Neural cell (in vitro differentiated cells): ENCODE measurements around the gene GPC1. TPM values are rescaled to one million over a fixed set of nuclear protein-coding genes. Genes with fewer than 3 reads are reported as not detected.

Experiments used
- H2AFZ ChIP-seq: fragments of 200-600, 300-800 bp; sonication (generic), shearing (Covaris generic); 2 replicates; pipeline ENCODE4 v1.6.0; 2014; ENCODE audit warnings: low read depth, mild to moderate bottlenecking, antibody characterized with exemption, low read length, moderate library complexity
- H3F3A ChIP-seq: fragments of 200-600 bp; shearing (Covaris generic); 2 replicates; pipeline ENCODE4 v1.6.1; 2016; ENCODE audit warnings: mild to moderate bottlenecking, moderate library complexity, mixed read lengths, antibody characterized with exemption, low read length; ENCODE audit not compliant: insufficient read depth, poor library complexity, severe bottlenecking
- H3K27ac ChIP-seq: fragments of 200-600, 300-800 bp; sonication (generic), shearing (Covaris generic); 2 replicates; pipeline ENCODE4 v1.5.1; 2014; ENCODE audit warnings: mild to moderate bottlenecking, low read length, moderate library complexity
- H3K27me3 ChIP-seq: fragments of 300-800, 200-600 bp; sonication (generic), shearing (Covaris generic); 2 replicates; pipeline ENCODE4 v1.6.0; 2014; ENCODE audit warnings: mild to moderate bottlenecking, low read depth, low read length, moderate library complexity; ENCODE audit not compliant: insufficient read depth
- H3K36me3 ChIP-seq: fragments of 300-800, 200-600 bp; sonication (generic), shearing (Covaris generic); 2 replicates; pipeline ENCODE4 v1.5.1; 2014; ENCODE audit warnings: mild to moderate bottlenecking, antibody characterized with exemption, low read length, moderate library complexity; ENCODE audit not compliant: insufficient read depth
- H3K4me2 ChIP-seq: fragments of 300-800, 200-600 bp; sonication (generic), shearing (Covaris generic); 2 replicates; pipeline ENCODE4 v1.6.0; 2014; ENCODE audit warnings: mild to moderate bottlenecking, low read length
- H3K4me3 ChIP-seq: fragments of 300-800, 200-600 bp; sonication (generic), shearing (Covaris generic); 2 replicates; pipeline ENCODE4 v1.5.1; 2014; ENCODE audit warnings: mild to moderate bottlenecking, low read length, moderate library complexity
- H3K79me2 ChIP-seq: fragments of 200-600 bp; shearing (Covaris generic); replicated peaks from 2 replicates; pipeline ENCODE4 v1.6.0; 2014; ENCODE audit warnings: mild to moderate bottlenecking, low read length, moderate library complexity; ENCODE audit not compliant: insufficient read depth
- H3K9ac ChIP-seq: fragments of 300-800, 200-600 bp; sonication (generic), shearing (Covaris generic); 2 replicates; pipeline ENCODE4 v1.6.1; 2016; ENCODE audit warnings: mild to moderate bottlenecking, low read length, mixed read lengths
- H3K9me2 ChIP-seq: fragments of 200-600 bp; shearing (Covaris generic); 2 replicates; pipeline ENCODE4 v1.6.1; 2016; ENCODE audit warnings: mild to moderate bottlenecking, low read length, mixed read lengths; ENCODE audit not compliant: insufficient read depth
- H3K9me3 ChIP-seq: fragments of 200-600, 300-800 bp; sonication (generic), shearing (Covaris generic); 2 replicates; pipeline ENCODE4 v1.6.1; 2016; ENCODE audit warnings: mild to moderate bottlenecking, mixed run types, low read length, moderate library complexity, mixed read lengths
- H4K20me1 ChIP-seq: fragments of 200-600 bp; shearing (Covaris generic); 2 replicates; pipeline ENCODE4 v1.6.1; 2016; ENCODE audit warnings: mild to moderate bottlenecking, mixed run types; ENCODE audit not compliant: insufficient read depth
- EP300 ChIP-seq: fragments of 450-650 bp; conservative IDR thresholded peaks from 2 replicates; pipeline ENCODE4 v1.6.1; 2014; ENCODE audit warnings: antibody characterized with exemption, mild to moderate bottlenecking, moderate library complexity; ENCODE audit not compliant: poor library complexity, severe bottlenecking
- EZH2 ChIP-seq: fragments of 200-600, 300-800 bp; shearing (Covaris generic), sonication (generic); IDR thresholded peaks from 2 replicates; pipeline ENCODE4 v1.6.1; 2014; ENCODE audit warnings: antibody characterized with exemption, low read length, borderline replicate concordance, mild to moderate bottlenecking; ENCODE audit not compliant: insufficient read depth, poor library complexity, severe bottlenecking
- MXI1 ChIP-seq: fragments of 450-650 bp; conservative IDR thresholded peaks from 2 replicates; pipeline ENCODE4 v1.6.1; 2014; ENCODE audit warnings: antibody characterized with exemption, mild to moderate bottlenecking; ENCODE audit not compliant: poor library complexity, severe bottlenecking
- POLR2AphosphoS5 ChIP-seq: IDR thresholded peaks from 2 replicates; pipeline ENCODE4 v1.6.1; 2012
- RAD21 ChIP-seq: fragments of 450-650 bp; conservative IDR thresholded peaks from 2 replicates; pipeline ENCODE4 v1.6.1; 2014; ENCODE audit warnings: antibody characterized with exemption, mild to moderate bottlenecking, moderate library complexity
- SMC3 ChIP-seq: fragments of 450-650 bp; conservative IDR thresholded peaks from 2 replicates; pipeline ENCODE4 v1.6.1; 2014; ENCODE audit warnings: antibody characterized with exemption, mild to moderate bottlenecking, moderate library complexity; ENCODE audit not compliant: poor library complexity
- TAF1 ChIP-seq: IDR thresholded peaks from 2 replicates; pipeline ENCODE4 v1.6.1; 2012; ENCODE audit warnings: low read depth
- polyA plus RNA-seq: library from polyadenylated mRNA; depleted of rRNA; stranded (reverse); fragments of >200 nt; gene quantifications from 2 replicates; pipeline ENCODE4 v1.2.3, GENCODE V29; 2014
- TF ChIP-seq, protein P1 (sequence below): IDR thresholded peaks from 2 replicates; pipeline ENCODE4 v1.6.1; 2012; ENCODE audit warnings: borderline replicate concordance
- TF ChIP-seq, protein P2 (sequence below): fragments of 450-650 bp; IDR thresholded peaks from 2 replicates; pipeline ENCODE4 v1.5.1; 2014; ENCODE audit warnings: antibody characterized with exemption, mild to moderate bottlenecking, moderate library complexity; ENCODE audit not compliant: poor library complexity, severe bottlenecking

GPC1 gene
- polyA plus RNA-seq, 1 donor from 2014 or later, result 74.0 TPM

DNA sequence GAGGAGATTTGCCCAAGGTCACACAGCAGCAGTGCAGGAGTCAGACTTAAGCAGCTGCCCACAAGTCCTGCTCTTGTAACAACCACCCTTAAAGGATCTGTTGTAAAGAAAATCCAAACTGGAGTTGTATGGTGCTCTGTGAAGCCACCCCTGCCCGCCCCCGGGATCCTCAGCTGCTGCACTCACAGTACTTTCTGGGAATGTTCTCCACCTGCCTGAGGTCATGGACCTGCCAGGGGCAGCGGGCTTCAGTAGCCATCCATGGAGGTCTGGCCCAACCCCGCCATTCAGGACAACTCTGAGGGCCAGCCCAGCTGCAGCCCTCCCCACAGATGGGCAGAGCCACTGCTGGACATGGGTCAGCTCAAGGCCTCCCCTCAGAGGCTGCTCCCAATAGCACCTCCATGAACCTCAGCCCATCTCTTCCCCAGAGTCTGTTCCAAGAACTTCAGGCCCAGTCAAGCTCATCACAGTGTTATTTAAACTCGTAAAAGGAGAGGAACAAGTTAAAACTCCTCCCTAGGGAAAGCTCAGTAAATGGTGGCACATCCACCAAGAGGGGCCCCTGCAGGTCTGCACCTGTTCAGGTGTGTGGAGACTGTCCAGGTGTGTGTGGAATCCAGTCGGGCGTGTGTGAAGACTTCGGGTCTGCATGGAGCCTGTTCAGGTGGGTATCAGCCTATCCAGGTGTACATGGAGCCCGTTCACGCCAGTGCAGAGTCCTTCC is 39.4 kb upstream of the GPC1 start:
- Histone ChIP-seq H4K20me1 (no peaks in the 10 kb centered on the region), H3K9ac (no peak overlapping the region), H3F3A (no peaks in the 10 kb centered on the region), H2AFZ (no peak overlapping the region), H3K9me2 (no peaks in the 10 kb centered on the region), H3K9me3 (no peaks in the 10 kb centered on the region), H3K27me3 (no peaks in the 10 kb centered on the region), H3K36me3 (no peaks in the 10 kb centered on the region), H3K27ac (no peak overlapping the region), H3K79me2 (no peaks in the 10 kb centered on the region), H3K4me3 (no peak overlapping the region), H3K4me2 (no peak overlapping the region)
- no peak for TF ChIP-seq SMC3
- TF ChIP-seq EP300, result no peak
- TF ChIP-seq POLR2AphosphoS5, result no peak
- no peak for TF ChIP-seq MXI1
- TF ChIP-seq EZH2, result no peak
- TF ChIP-seq, protein P1, sequence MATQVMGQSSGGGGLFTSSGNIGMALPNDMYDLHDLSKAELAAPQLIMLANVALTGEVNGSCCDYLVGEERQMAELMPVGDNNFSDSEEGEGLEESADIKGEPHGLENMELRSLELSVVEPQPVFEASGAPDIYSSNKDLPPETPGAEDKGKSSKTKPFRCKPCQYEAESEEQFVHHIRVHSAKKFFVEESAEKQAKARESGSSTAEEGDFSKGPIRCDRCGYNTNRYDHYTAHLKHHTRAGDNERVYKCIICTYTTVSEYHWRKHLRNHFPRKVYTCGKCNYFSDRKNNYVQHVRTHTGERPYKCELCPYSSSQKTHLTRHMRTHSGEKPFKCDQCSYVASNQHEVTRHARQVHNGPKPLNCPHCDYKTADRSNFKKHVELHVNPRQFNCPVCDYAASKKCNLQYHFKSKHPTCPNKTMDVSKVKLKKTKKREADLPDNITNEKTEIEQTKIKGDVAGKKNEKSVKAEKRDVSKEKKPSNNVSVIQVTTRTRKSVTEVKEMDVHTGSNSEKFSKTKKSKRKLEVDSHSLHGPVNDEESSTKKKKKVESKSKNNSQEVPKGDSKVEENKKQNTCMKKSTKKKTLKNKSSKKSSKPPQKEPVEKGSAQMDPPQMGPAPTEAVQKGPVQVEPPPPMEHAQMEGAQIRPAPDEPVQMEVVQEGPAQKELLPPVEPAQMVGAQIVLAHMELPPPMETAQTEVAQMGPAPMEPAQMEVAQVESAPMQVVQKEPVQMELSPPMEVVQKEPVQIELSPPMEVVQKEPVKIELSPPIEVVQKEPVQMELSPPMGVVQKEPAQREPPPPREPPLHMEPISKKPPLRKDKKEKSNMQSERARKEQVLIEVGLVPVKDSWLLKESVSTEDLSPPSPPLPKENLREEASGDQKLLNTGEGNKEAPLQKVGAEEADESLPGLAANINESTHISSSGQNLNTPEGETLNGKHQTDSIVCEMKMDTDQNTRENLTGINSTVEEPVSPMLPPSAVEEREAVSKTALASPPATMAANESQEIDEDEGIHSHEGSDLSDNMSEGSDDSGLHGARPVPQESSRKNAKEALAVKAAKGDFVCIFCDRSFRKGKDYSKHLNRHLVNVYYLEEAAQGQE, result no peak
- TF ChIP-seq, protein P2, sequence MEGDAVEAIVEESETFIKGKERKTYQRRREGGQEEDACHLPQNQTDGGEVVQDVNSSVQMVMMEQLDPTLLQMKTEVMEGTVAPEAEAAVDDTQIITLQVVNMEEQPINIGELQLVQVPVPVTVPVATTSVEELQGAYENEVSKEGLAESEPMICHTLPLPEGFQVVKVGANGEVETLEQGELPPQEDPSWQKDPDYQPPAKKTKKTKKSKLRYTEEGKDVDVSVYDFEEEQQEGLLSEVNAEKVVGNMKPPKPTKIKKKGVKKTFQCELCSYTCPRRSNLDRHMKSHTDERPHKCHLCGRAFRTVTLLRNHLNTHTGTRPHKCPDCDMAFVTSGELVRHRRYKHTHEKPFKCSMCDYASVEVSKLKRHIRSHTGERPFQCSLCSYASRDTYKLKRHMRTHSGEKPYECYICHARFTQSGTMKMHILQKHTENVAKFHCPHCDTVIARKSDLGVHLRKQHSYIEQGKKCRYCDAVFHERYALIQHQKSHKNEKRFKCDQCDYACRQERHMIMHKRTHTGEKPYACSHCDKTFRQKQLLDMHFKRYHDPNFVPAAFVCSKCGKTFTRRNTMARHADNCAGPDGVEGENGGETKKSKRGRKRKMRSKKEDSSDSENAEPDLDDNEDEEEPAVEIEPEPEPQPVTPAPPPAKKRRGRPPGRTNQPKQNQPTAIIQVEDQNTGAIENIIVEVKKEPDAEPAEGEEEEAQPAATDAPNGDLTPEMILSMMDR, result no peak
- no peak for TF ChIP-seq TAF1
- TF ChIP-seq RAD21, result no peak

DNA sequence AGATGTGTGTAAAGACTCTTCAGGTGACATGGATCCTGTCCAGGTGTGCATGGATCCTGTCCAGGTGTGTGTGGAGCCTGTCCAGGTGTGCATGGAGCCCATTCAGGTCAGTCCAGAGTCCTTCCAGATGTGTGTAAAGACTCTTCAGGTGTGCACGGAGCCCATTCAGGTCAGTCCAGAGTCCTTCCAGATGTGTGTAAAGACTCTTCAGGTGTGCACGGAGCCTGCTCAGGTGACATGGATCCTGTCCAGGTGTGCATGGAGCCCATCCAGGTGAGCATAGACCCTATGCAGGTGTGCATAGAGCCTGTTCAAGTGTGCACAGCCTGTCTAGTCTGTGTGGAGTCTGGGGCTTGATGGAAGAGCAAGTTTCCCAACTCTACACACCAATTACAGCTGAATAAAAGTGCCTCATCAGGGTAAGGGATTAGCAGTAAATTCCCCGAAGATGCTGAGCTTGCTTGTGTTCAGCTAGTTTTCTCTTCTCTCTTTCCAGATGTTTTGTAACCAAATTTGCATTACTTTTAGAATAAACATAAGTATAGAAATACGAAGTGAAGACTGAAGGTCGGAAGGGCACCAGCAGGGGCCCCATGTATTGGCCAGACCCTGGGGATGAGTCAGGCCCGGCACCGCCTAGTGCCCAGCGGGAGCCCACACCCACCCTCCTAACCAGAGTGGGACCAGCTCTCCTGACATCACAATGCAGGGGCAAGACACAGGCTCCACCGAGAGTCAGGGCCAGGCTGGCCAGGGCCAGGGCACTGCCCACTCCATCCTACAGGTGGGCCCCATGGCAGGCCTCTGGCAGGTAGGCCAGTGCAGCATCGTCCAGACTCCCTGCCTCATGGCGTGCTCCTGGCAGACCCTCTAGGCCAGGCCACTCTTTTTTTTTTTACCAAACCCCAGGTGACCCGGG is 38.6 kb upstream of the GPC1 start:
- Histone ChIP-seq H3K9ac (no peak overlapping the region), H3K9me3 (no peaks in the 10 kb centered on the region), H3K27ac (no peak overlapping the region), H3K27me3 (no peaks in the 10 kb centered on the region), H3K9me2 (no peaks in the 10 kb centered on the region), H2AFZ (no peak overlapping the region), H3K4me3 (no peak overlapping the region), H3K4me2 (no peak overlapping the region), H3K36me3 (no peaks in the 10 kb centered on the region), H3F3A (no peaks in the 10 kb centered on the region), H4K20me1 (no peaks in the 10 kb centered on the region), H3K79me2 (no peaks in the 10 kb centered on the region)
- TF ChIP-seq, protein P2, result no peak
